ENCODE data around the gene ADSS1. TPM values are rescaled to one million over a fixed set of nuclear protein-coding genes. Genes with fewer than 3 reads are reported as not detected.
A peak's percentile ranks its signal among the peaks of the same experiment; 100 is the strongest.

ADSS1 gene
- total RNA-seq, 1 donor from 2014 or later: 20.7 TPM

GRCh38 chr14:104794099-104794498 is 70.1 kb downstream of the ADSS1 start:
- peak; percentile 70 for DNase-seq (ENCODE audit: low spot score)

- DNase-seq (ENCODE audit: low spot score): no peak
These were observed 70.6 kb downstream of the ADSS1 start for GRCh38 chr14:104794631-104794992.

- DNase-seq (ENCODE audit: low spot score): no peak
These were observed 71.2 kb downstream of the ADSS1 start, which contains the start of gene AKT1 for GRCh38 chr14:104794993-104795780. Gene AKT1, minus strand, starts transcription at chr14:104795748. Its CDS starts 3,105 bp downstream, at chr14:104792643.

GRCh38 chr14:104795781-104796686 is 72.0 kb downstream of the ADSS1 start:
- peak; percentile 62 for DNase-seq (ENCODE audit: low spot score)

GRCh38 chr14:104796687-104797081 is 72.7 kb downstream of the ADSS1 start:
- no peak for DNase-seq (ENCODE audit: low spot score)

Other genes starting within 250 kb of the ADSS1 start
- 5.1 TPM for gene C14orf180, start 144.5 kb upstream of the ADSS1 start, total RNA-seq (ENCODE audit: insufficient read depth, low replicate concordance)
- 9.1 TPM for gene TMEM179, start 119.5 kb upstream of the ADSS1 start, total RNA-seq (ENCODE audit: insufficient read depth, low replicate concordance)
- 25.5 TPM for gene INF2, start 34.6 kb upstream of the ADSS1 start, total RNA-seq (ENCODE audit: insufficient read depth, low replicate concordance)
- 87.4 TPM for gene SIVA1, start 28.9 kb downstream of the ADSS1 start, total RNA-seq (ENCODE audit: insufficient read depth, low replicate concordance)
- gene AKT1, start 71.5 kb downstream of the ADSS1 start, total RNA-seq (ENCODE audit: insufficient read depth, low replicate concordance): 124 TPM
- 3.9 TPM for gene ZBTB42, start 76.9 kb downstream of the ADSS1 start, total RNA-seq (ENCODE audit: insufficient read depth, low replicate concordance)
- gene CEP170B, start 141.0 kb downstream of the ADSS1 start, total RNA-seq (ENCODE audit: insufficient read depth, low replicate concordance): 7.9 TPM
- gene PLD4, start 200.7 kb downstream of the ADSS1 start, total RNA-seq (ENCODE audit: insufficient read depth, low replicate concordance): 2.4 TPM

Data from umbilical cord (tissue), 2 donors.